Spleen (tissue), 11 donors: ENCODE measurements around the gene DPEP2NB. TPM values are rescaled to one million over a fixed set of nuclear protein-coding genes. Genes with fewer than 3 reads are reported as not detected.

Experiments
- DNase-seq: peaks from one replicate; pipeline ENCODE4 v3.0.0-alpha.2; 2020
- H3K27ac ChIP-seq, 8 donors: fragments of 200-600 bp; sonication (generic) in 7 of 8; 1 replicate in 4 of 8; 2 replicates in 4 of 8; pipeline versions ENCODE4 v1.5.0 to v1.8.0; 2016 to 2021; ENCODE audit warnings: inconsistent platforms in 4 of 8, mild to moderate bottlenecking in 4 of 8, moderate library complexity in 1 of 8
- H3K27me3 ChIP-seq, 7 donors: fragments of 200-600 bp; sonication (generic) in 6 of 7; replicated peaks in 1 of 7; 1 replicate in 4 of 7; 2 replicates in 3 of 7; pipeline versions ENCODE4 v1.5.0 to v1.8.0; 2016 to 2021; ENCODE audit warnings: inconsistent platforms in 3 of 7, mild to moderate bottlenecking in 1 of 7
- H3K36me3 ChIP-seq, 6 donors: fragments of 200-600 bp; sonication (generic) in 5 of 6; 1 replicate in 4 of 6; 2 replicates in 2 of 6; pipeline versions ENCODE4 v1.5.0 to v1.8.0; 2016 to 2021; ENCODE audit warnings: inconsistent platforms in 2 of 6
- H3K4me1 ChIP-seq, 6 donors: fragments of 200-600 bp; sonication (generic) in 5 of 6; 1 replicate in 3 of 6; 2 replicates in 3 of 6; pipeline versions ENCODE4 v1.5.0 to v1.8.0; 2016 to 2021; ENCODE audit warnings: inconsistent platforms in 3 of 6
- H3K4me3 ChIP-seq, 8 donors: fragments of 200-600 bp; sonication (generic) in 7 of 8; 1 replicate in 4 of 8; 2 replicates in 4 of 8; pipeline versions ENCODE4 v1.5.0 to v1.8.0; 2016 to 2021; ENCODE audit warnings: inconsistent platforms in 4 of 8, mild to moderate bottlenecking in 4 of 8, moderate library complexity in 2 of 8
- H3K9me3 ChIP-seq, 8 donors: fragments of 200-600 bp; sonication (generic) in 7 of 8; 1 replicate in 4 of 8; 2 replicates in 4 of 8; pipeline versions ENCODE4 v1.5.0 to v1.8.0; 2016 to 2021; ENCODE audit warnings: inconsistent platforms in 4 of 8
- CTCF ChIP-seq, 11 experiments: fragments of 200-600 bp in 7 of 11; fragments of 450-650 bp in 4 of 11; sonication (generic) in 4 of 11; IDR thresholded peaks in 8 of 11; conservative IDR thresholded peaks in 3 of 11; 1 replicate in 7 of 11; 2 replicates in 4 of 11; pipeline versions ENCODE4 v1.4.0 to v1.8.0; 2016 to 2021; ENCODE audit warnings: antibody characterized with exemption in 11 of 11, inconsistent platforms in 4 of 11, mild to moderate bottlenecking in 1 of 11
- POLR2A ChIP-seq, 3 donors: fragments of 450-650 bp; IDR thresholded peaks; one replicate each; pipeline ENCODE4 v1.5.1; 2017; ENCODE audit warnings: antibody characterized with exemption in 3 of 3, mild to moderate bottlenecking in 1 of 3
- POLR2AphosphoS5 ChIP-seq, 3 donors: sonication (generic); formaldehyde crosslinking; IDR thresholded peaks; one replicate each; pipeline ENCODE4 v1.5.1; 2017; ENCODE audit warnings: antibody characterized with exemption in 3 of 3
- WGBS, 5 donors: extraction: QIAGEN DNeasy Blood & Tissue Kit in 3 of 5; methylation state at CpG; one replicate each; pipeline versions ENCODE4 v1.1.5 to v1.1.7; 2013 to 2018; 5-methylcytosine and 5-hydroxymethylcytosine counted together
- intact Hi-C: fragments of 100-400 bp; cut with DNase I; formaldehyde crosslinking; loops from one replicate; pipeline ENCODE4 v1.15.0; 2023; ENCODE audit warnings: low total_unique reads
- polyA plus RNA-seq, 3 donors: library from polyadenylated mRNA; stranded (reverse); fragments of 200-250 nt; gene quantifications; one replicate each; pipeline ENCODE4 v1.2.1, GENCODE V29; 2013
- small RNA-seq, 4 donors: library from RNA; depleted of rRNA; stranded (forward); fragments of <200 nt; gene quantifications; one replicate each; pipeline ENCODE3, GENCODE V24; 2016
- total RNA-seq, 7 donors: library from RNA; depleted of rRNA in 3 of 7; stranded (reverse); fragments of >200 nt in 3 of 7; fragmentation: NEBNext Ultra II Directional in 4 of 7; extraction: Animal tissue kit (Norgen Biotek cat#: 25700) in 4 of 7; gene quantifications; one replicate each; pipeline versions ENCODE4 v1.1.0 to v1.2.1, GENCODE V29; 2016 to 2021
- donor health status: healthy with polysubstance abuse.
- donor health status: DM: no; HTN: no; CAD: no; lungs with moderate emphysema.
- donor health status: DM: no; HTN: no; CAD: no.
- donor health status: Bipolar disorder and iron deficiency.
- donor health status: healthy.
- donor health status: DM: no; HTN: no; CAD: no.
- donor health status: DM: yes; HTN: yes; CAD: no.

Gene DPEP2NB
- total and polyA plus RNA-seq, 10 donors = not detected

- Histone ChIP-seq H3K4me3 (no peak overlapping the region), H3K9me3 (no peaks in the 10 kb centered on the region), H3K4me1 (peaks cover 44 to 95% (median 68%) of the 10 kb centered on the region in 6 donors), H3K27ac (peak overlapping the region in 3 of 8 donors; percentile 5 to 54 (median 47)), H3K27me3 (no peaks in the 10 kb centered on the region), H3K36me3 (peaks cover 0 to 40% (median 28%) of the 10 kb centered on the region in 6 donors)
- TF ChIP-seq POLR2AphosphoS5 (IDR thresholded peaks at IDR 0.05) = no peak
- TF ChIP-seq CTCF (IDR thresholded peaks at IDR 0.05 in 8 of 11, conservative IDR thresholded peaks at IDR 0.05 in 3 of 11) = no peak
- no peak for TF ChIP-seq POLR2A (IDR thresholded peaks at IDR 0.05)
- intact Hi-C loops = no loop called here
- no peak for DNase-seq
- WGBS, 5 donors = 87 to 96% (median 94%) methylated on average over 6 of the region's 6 CpGs
Measured at GRCh38 chr16:67964477-67965131, 51.1 kb downstream of the DPEP2NB start.

GRCh38 chr16:67963662-67964321 is 51.9 kb downstream of the DPEP2NB start:
- peak; percentile 75 for DNase-seq
- TF ChIP-seq POLR2A (IDR thresholded peaks at IDR 0.05) (no peak), POLR2AphosphoS5 (IDR thresholded peaks at IDR 0.05) (peak in 2 of 3 donors; percentile 58 to 74), CTCF (IDR thresholded peaks at IDR 0.05 in 8 of 11, conservative IDR thresholded peaks at IDR 0.05 in 3 of 11) (no peak)
- H3K27me3 ChIP-seq = no peaks in the 10 kb centered on the region
- H3K27ac ChIP-seq = peak overlapping the region in 5 of 8 donors; percentile 5 to 54 (median 41)
- peaks cover 0 to 48% (median 28%) of the 10 kb centered on the region in 6 donors for H3K36me3 ChIP-seq
- H3K4me3 ChIP-seq = peak overlapping the region in 2 of 8 donors; percentile 13 to 38
- intact Hi-C loops = no loop called here
- WGBS, 5 donors = 60 to 81% (median 77%) methylated on average over 16 to 32 of the region's 32 CpGs
- H3K9me3 ChIP-seq = no peaks in the 10 kb centered on the region
- H3K4me1 ChIP-seq = peaks cover 44 to 95% (median 69%) of the 10 kb centered on the region in 6 donors

Small RNA genes lying within 50 kb of the gene (small RNA-seq; reads per million reads assigned to genes)
- gene RNU6-359P = 0 reads per million in 4 donors

Other genes with a start within 250 kb of the DPEP2NB start
- 10 to 100 TPM; 19.7 to 38.6 (median 25.9) TPM for gene RANBP10, start 209.4 kb downstream of the DPEP2NB start, total RNA-seq
- 10 to 100 TPM in 1 of 3 donors, 1 to 10 TPM in 2; 6.6 to 10.7 (median 8.1) TPM for gene RANBP10, start 209.4 kb downstream of the DPEP2NB start, polyA plus RNA-seq
- gene TSNAXIP1, start 209.0 kb downstream of the DPEP2NB start, total RNA-seq = 1 to 10 TPM in 1 of 7 donors, under 1 TPM in 6; 0.44 to 2.7 (median 0.80) TPM
- 1 to 10 TPM; 1.0 to 2.3 (median 1.9) TPM for gene TSNAXIP1, start 209.0 kb downstream of the DPEP2NB start, polyA plus RNA-seq
- 10 to 100 TPM; 23.5 to 80.7 (median 35.7) TPM for gene THAP11, start 173.6 kb downstream of the DPEP2NB start, total RNA-seq
- 10 to 100 TPM; 19.9 to 31.7 (median 24.3) TPM for gene THAP11, start 173.6 kb downstream of the DPEP2NB start, polyA plus RNA-seq
- 10 to 100 TPM; 38.8 to 64.3 (median 48.6) TPM for gene NUTF2, start 169.0 kb downstream of the DPEP2NB start, total RNA-seq
- gene NUTF2, start 169.0 kb downstream of the DPEP2NB start, polyA plus RNA-seq = 100 to 1,000 TPM in 1 of 3 donors, 10 to 100 TPM in 2; 92.3 to 116 (median 97.0) TPM
- 10 to 100 TPM; 43.2 to 82.9 (median 50.8) TPM for gene CENPT, start 168.2 kb downstream of the DPEP2NB start, total RNA-seq
- 100 to 1,000 TPM in 1 of 3 donors, 10 to 100 TPM in 2; 47.2 to 101 (median 91.3) TPM for gene CENPT, start 168.2 kb downstream of the DPEP2NB start, polyA plus RNA-seq
- gene EDC4, start 142.9 kb downstream of the DPEP2NB start, total RNA-seq = 10 to 100 TPM; 51.7 to 71.3 (median 63.2) TPM
- 10 to 100 TPM; 27.6 to 45.0 (median 39.6) TPM for gene EDC4, start 142.9 kb downstream of the DPEP2NB start, polyA plus RNA-seq
- gene NRN1L, start 131.0 kb downstream of the DPEP2NB start, total RNA-seq = 1 to 10 TPM in 3 of 7 donors, under 1 TPM in 2, not detected in 2; 0.60 to 6.2 (median 1.2) TPM
- 1 to 10 TPM; 2.5 to 4.4 (median 3.4) TPM for gene NRN1L, start 131.0 kb downstream of the DPEP2NB start, polyA plus RNA-seq
- 10 to 100 TPM; 13.0 to 31.3 (median 26.0) TPM for gene PSKH1, start 122.7 kb downstream of the DPEP2NB start, total RNA-seq
- gene PSKH1, start 122.7 kb downstream of the DPEP2NB start, polyA plus RNA-seq = 10 to 100 TPM in 1 of 3 donors, 1 to 10 TPM in 2; 5.0 to 16.2 (median 6.8) TPM
- gene CTRL, start 84.0 kb downstream of the DPEP2NB start, total RNA-seq = 1 to 10 TPM; 2.0 to 8.5 (median 4.6) TPM
- gene CTRL, start 84.0 kb downstream of the DPEP2NB start, polyA plus RNA-seq = 10 to 100 TPM in 1 of 3 donors, 1 to 10 TPM in 2; 2.7 to 10.3 (median 4.8) TPM
- gene PSMB10, start 79.1 kb downstream of the DPEP2NB start, total RNA-seq = 100 to 1,000 TPM in 6 of 7 donors, 10 to 100 TPM in 1; 80.3 to 152 (median 128) TPM
- gene PSMB10, start 79.1 kb downstream of the DPEP2NB start, polyA plus RNA-seq = 100 to 1,000 TPM; 207 to 236 (median 236) TPM
- gene LCAT, start 71.8 kb downstream of the DPEP2NB start, total RNA-seq = 10 to 100 TPM in 5 of 7 donors, 1 to 10 TPM in 2; 5.2 to 28.5 (median 13.7) TPM
- 10 to 100 TPM in 2 of 3 donors, 1 to 10 TPM in 1; 8.5 to 51.6 (median 40.2) TPM for gene LCAT, start 71.8 kb downstream of the DPEP2NB start, polyA plus RNA-seq
- 10 to 100 TPM; 23.1 to 68.5 (median 38.6) TPM for gene SLC12A4, start 47.3 kb downstream of the DPEP2NB start, total RNA-seq
- gene SLC12A4, start 47.3 kb downstream of the DPEP2NB start, polyA plus RNA-seq = 10 to 100 TPM in 1 of 3 donors, 1 to 10 TPM in 2; 4.6 to 27.4 (median 8.9) TPM
- gene DPEP3, start 35.4 kb downstream of the DPEP2NB start, total RNA-seq = 1 to 10 TPM in 4 of 7 donors, under 1 TPM in 3; 0.57 to 2.2 (median 1.4) TPM
- under 1 TPM; 0.26 to 0.49 (median 0.43) TPM for gene DPEP3, start 35.4 kb downstream of the DPEP2NB start, polyA plus RNA-seq
- gene DPEP2, start 16.4 kb downstream of the DPEP2NB start, total RNA-seq = 10 to 100 TPM; 18.6 to 79.6 (median 30.4) TPM
- gene DPEP2, start 16.4 kb downstream of the DPEP2NB start, polyA plus RNA-seq = 10 to 100 TPM; 21.7 to 31.0 (median 24.7) TPM
- 10 to 100 TPM in 5 of 7 donors, 1 to 10 TPM in 2; 8.6 to 12.7 (median 10.3) TPM for gene DDX28, start 7.3 kb upstream of the DPEP2NB start, total RNA-seq
- 10 to 100 TPM; 15.8 to 19.0 (median 17.6) TPM for gene DDX28, start 7.3 kb upstream of the DPEP2NB start, polyA plus RNA-seq
- gene DUS2, start 7.4 kb upstream of the DPEP2NB start, total RNA-seq = 10 to 100 TPM; 22.3 to 31.7 (median 27.6) TPM
- gene DUS2, start 7.4 kb upstream of the DPEP2NB start, polyA plus RNA-seq = 10 to 100 TPM; 17.4 to 28.8 (median 25.2) TPM
- 10 to 100 TPM; 64.4 to 89.7 (median 68.5) TPM for gene NFATC3, start 69.5 kb upstream of the DPEP2NB start, total RNA-seq
- 10 to 100 TPM; 12.4 to 13.1 (median 12.7) TPM for gene NFATC3, start 69.5 kb upstream of the DPEP2NB start, polyA plus RNA-seq
- under 1 TPM in 5 of 7 donors, not detected in 2; 0.20 to 0.35 (median 0.27) TPM for gene ESRP2, start 220.2 kb upstream of the DPEP2NB start, total RNA-seq
- under 1 TPM; 0.02 to 0.16 (median 0.09) TPM for gene ESRP2, start 220.2 kb upstream of the DPEP2NB start, polyA plus RNA-seq
- gene PLA2G15, start 229.5 kb upstream of the DPEP2NB start, total RNA-seq = 10 to 100 TPM; 26.1 to 40.4 (median 35.7) TPM
- gene PLA2G15, start 229.5 kb upstream of the DPEP2NB start, polyA plus RNA-seq = 1 to 10 TPM; 6.3 to 8.5 (median 7.9) TPM
- gene SLC7A6, start 248.6 kb upstream of the DPEP2NB start, total RNA-seq = 10 to 100 TPM; 24.9 to 62.8 (median 50.7) TPM
- gene SLC7A6, start 248.6 kb upstream of the DPEP2NB start, polyA plus RNA-seq = 10 to 100 TPM in 2 of 3 donors, 1 to 10 TPM in 1; 9.8 to 12.3 (median 11.6) TPM